NK-92 (cell line): ENCODE results near the gene CNIH3.

ENCODE experiments used
- DNase-seq: peaks from one replicate; lab custom pipeline; 2025; ENCODE audit not compliant: unreplicated experiment; lab: John Stamatoyannopoulos, UW

Gene CNIH3

DNA sequence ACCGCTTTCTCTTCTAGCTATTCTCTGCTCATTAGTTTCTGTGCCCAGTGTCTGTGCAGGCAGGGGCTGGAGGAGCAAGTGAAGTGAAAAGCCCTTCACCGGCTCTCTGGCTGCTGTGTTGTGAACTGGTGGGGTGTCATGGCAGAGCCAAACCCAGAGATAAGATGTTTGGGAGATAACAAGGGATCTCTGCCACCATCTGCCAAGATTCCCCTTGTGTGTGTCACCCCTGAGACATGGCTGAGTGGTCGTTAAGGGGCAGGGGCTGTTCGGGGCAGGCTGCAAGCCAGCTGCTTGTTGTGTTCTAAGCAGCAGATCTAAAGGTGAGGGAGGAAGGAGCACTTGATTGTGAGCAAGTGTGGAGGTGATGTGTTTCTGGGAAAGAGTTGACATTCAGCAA is 24.5 kb downstream of the CNIH3 start:
- no peak for DNase-seq

- DNase-seq, result no peak
These were observed 24.9 kb downstream of the CNIH3 start for GRCh38 chr1:224641030-224641429.

DNA sequence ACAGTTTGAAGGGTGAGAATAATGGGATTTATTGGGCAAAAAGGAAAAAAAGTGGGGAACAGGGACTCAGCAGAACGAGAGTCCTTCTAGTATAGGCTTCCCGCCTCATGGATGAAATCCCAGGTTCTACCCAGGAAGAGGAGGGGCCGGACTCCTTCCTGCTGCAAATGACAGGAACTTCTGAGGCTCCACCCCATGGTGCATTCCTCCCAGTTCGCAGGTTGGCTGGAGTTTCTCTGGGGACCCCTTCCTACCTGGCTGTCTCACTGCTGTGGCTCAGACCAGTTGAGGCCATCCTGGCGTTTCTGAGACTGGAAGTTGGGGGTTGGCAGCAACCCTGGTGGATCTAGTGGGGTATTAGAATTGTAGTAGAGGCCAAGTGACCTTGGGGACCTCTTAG is 27.5 kb downstream of the CNIH3 start:
- no peak for DNase-seq

DNA sequence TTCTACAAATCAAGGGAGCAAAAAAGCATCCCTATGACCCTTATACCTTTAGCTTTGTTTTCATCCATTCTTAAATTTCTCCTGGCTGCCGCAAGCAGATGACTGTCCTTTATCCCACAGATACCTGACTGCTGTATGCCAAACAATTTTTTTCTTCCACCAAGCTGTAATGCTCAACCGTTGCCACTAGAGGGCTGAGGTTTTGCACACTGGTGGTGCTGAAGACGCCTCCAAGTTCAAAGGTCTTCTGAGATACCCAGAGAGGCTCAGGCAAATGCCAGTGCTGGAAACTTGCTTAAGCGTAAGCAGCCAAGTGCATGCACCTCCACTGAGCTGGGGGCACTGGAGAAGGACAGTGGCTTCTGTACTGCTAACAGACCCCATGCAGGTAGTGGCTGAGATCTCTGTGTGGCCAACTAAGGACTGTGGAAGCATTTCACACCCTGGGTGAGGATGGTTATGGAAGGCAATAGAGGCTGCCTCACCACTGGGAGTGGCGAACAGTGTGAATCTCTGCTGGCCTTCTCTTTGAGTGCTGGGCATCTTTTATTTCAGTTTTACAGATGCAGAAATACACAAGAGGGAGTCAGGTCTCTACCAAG is 28.5 kb downstream of the CNIH3 start:
- DNase-seq, result no peak

DNA sequence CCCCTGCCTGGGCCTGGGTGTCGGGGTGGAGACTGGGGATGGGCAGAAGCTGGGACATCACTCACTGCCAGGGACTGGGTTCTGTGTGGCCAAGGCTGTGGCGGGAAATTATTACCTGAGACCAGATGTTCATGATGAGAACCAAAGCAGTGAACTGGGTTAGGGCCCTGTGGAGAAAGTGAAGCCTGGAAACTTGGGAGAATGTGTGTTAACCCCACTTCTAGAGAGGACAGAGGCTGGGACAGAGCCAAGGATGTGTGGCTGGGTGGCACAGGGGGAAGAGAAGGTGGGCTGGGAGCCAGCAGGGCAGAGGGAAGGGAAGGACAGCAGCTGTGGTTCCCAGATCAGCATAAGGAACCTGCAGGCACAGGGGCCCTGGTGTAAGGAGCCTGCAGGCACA is 31.3 kb downstream of the CNIH3 start:
- DNase-seq, result no peak

DNA sequence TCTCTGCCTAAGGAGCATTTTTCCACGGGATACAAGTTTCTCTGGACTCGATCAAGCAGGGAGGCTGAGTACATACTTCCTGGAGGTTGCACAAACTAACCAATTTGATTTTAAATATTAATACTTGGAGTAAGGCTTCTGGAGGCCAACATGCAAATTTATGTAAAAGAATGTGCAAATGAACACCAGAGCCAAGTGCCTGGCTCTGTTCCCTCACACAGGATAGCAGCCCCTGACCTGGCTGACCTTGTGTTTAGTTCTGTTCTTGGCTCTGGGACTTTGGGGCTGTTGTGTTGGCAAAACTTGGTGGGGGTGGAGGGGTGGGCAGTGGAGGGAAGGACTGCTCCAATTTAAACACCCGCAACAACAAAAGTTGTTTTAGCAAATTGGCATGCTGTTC is 34.2 kb downstream of the CNIH3 start:
- DNase-seq, result no peak

DNA sequence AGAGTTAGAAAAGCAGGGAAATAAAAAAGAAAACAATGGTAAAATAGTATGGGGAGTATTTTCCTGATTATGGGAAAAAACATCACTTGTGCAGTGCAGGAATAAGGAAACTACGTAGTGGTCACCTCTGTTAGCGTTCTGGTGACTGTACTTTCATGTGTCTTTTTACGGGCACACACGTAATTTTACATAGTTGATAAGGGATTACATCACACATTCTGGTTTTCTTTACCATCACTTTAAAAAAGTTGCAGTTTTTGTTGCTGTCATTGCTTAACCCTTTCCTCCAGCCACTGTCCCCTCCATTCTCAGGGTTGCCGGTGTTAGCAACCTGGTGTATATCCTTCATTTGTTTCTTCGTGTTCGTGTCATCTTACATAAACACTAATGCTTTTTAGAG is 35.1 kb downstream of the CNIH3 start:
- DNase-seq, result no peak

DNA sequence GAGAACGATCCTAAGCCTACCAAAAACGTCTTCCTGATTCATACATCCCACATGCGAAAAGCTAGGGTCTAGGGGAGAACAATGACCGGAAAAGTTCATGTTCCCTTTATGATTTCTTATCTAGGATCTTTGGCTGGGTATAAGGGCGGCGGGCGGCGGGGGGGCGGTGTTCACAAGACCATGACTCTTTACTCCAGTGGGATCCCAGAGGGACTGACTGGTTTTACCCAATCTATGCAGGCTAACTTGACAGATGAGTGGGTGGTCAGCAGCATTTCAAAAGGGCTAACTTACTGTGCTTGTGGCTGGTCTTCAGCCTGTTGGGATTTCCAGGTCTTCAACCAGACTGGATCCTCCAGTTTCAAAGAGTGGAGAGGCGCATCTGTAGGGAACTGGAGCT is 40.3 kb downstream of the CNIH3 start:
- no peak for DNase-seq

GRCh38 chr1:224660074-224660473 is 44.0 kb downstream of the CNIH3 start:
- DNase-seq, result no peak

DNA sequence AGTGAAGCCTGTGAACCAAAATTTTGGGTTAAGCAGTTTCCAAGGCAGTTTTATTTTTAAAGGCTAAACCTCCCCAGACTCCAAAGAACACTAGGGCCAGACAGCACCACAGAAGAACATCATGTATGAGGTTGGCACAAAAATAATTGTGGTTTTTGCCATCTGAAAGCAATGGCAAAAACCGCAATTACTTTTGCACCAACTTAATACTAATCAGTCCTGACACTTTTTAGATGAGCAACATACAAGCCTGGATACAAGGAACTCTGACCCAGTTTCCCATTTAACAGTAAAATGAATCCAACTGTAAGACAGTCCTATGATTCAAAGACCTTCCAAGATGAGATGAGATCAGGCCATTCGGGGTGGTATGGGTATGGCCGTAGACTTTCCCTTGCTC is 46.8 kb downstream of the CNIH3 start:
- no peak for DNase-seq

DNA sequence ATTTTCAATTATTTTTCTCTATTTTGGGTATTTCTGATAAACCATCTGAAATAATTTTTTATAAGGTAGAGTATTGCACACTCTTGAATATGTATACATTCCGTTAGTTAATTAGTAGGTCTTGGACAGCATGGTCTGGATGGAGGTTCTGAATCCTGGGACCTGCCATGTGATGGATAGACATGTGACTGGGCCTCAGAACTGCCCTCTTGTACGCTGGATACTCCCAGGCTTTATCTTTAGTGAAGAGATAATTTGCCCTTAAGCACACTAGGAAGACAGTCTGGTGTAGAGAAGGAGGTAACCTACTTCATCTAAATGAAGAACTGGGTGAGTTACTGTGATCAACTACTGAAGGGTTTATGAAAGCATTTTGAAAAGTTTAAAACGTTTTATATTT is 48.9 kb downstream of the CNIH3 start:
- DNase-seq, result no peak

GRCh38 chr1:224666078-224666477 is 50.0 kb downstream of the CNIH3 start:
- DNase-seq, result no peak

GRCh38 chr1:224666913-224667312 is 50.8 kb downstream of the CNIH3 start:
- DNase-seq, result no peak

- no peak for DNase-seq
These were observed 52.9 kb downstream of the CNIH3 start for GRCh38 chr1:224668984-224669383.

DNA sequence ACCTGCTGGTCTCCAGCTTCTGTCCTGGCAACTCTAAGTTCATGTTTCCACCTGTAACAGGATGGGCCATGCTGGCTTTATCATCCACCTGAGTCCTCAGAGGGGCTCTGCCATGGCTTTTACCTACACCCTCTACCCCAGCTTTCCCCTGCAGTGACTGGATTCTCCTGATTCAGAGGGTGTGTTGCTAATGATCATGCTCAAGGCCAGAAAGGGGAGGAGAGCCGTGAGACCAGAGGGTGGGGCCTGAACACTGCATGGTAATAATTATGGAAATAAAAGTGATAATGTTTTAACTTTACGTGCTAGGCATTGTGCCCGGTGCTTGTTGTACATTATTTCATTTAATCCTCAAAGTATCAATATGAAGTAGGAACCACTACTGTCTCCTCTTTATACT is 53.3 kb downstream of the CNIH3 start:
- no peak for DNase-seq

DNA sequence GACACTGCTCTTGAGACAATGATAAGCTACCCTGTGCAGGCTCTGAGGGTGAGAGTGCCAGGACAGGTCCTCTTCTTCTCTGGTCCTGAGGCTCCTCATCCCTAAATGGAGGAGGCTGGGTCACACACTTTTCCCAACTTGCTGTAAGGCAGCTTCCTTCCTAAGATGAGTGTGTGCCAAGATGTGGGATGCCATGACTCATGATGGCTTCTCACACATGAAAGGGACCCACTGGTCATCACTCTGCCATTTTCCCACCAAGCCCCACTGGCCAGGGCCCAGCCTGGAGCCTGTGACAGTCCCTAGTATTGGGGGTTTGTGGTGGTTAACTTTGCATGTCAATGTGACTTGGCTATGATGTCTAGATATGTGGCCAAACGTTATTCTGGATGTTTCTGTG is 54.4 kb downstream of the CNIH3 start:
- DNase-seq, result no peak

DNA sequence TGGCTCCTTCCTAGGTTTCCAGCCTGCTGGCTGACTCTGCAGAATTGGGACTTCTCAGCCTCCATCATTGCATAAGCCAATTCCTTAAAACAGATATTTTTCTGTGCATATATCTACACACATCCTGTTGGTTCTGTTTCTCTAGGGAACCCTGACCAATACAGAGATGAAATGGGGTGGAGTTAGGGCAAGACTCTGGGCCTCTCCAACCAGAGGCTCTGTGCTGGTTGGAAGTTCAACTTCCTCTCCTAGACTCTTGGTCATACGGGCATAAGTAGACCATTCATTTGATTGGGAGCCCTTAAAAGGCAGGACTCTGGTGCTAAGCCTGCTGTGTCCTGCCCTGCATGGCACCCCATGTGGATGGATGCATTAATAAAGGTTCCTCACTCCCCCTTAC is 55.0 kb downstream of the CNIH3 start:
- DNase-seq, result no peak

DNA sequence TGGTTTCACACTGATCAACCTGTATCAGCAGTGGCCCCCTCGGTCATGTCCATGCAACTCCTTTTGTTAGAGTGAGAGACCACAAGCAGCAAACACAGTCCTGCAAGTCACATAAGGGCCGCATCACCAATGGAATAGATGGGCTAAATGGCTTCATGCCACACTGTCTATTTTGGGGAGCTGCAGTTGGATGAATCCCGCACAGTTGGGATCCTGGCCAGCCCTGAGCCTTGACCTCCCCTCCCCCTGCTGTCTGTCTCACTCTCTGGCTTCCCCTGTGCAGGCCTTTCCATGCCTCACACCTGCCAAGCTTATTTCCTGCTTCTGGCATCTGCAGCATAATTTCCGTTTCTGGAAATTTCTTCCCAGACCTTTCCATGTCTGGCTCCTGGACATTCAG is 57.0 kb downstream of the CNIH3 start:
- no peak for DNase-seq

DNA sequence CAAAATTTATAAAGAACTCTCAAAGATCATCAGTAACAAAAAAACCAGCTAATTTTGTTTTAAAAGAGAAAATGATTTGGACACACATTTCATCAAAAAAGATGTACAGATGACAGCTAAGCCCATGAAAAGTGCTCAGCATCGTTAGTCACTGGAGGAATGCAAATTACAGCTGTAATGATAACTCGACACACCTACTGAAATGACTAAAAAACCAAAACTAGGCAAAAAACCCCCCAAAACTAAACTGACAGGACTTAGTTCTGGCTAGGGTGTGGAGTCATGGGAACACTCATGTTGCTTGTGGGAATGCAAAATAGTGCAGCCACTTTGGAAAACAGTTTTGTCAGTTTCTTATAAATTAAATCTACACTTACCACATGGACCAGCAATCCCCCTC is 59.5 kb downstream of the CNIH3 start:
- no peak for DNase-seq

- DNase-seq, result no peak
These were observed 60.4 kb downstream of the CNIH3 start for GRCh38 chr1:224676551-224676950.

DNA sequence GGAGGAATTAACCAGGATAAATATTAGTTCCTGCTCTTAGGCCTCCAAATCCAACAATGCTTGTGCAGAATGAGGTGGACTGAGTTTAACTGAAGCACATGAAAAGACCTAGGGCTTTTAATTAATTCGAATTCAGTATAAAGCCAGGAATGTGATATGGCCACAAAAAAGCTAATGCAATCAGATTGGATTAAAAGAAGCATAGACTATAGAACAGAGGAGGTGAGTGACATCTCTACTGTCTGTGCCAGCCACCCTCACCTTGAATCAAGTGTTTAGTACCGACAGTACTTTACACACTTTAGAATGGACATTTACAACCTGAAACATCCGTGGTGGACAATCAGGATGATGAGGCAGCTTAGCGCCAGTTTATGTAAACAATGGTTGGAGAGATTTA is 62.1 kb downstream of the CNIH3 start:
- DNase-seq, result no peak

- DNase-seq, result no peak
These were observed 63.5 kb downstream of the CNIH3 start for GRCh38 chr1:224679606-224680005.

GRCh38 chr1:224681816-224682215 is 65.7 kb downstream of the CNIH3 start:
- DNase-seq, result no peak

- DNase-seq, result no peak
These were observed 67.8 kb downstream of the CNIH3 start for GRCh38 chr1:224683936-224684335.
